Measurements from ENCODE around the gene AKT3. TPM values are rescaled to one million over a fixed set of nuclear protein-coding genes. Genes with fewer than 3 reads are reported as not detected.

Gene AKT3
- total and polyA plus RNA-seq, 2 donors (not counting 1 experiment from before 2014, with no cell fraction given) = 37.8 to 42.0 TPM

- Histone ChIP-seq H2AFZ (ENCODE audit: low read length) (no peak overlapping the region), H3K4me1 (ENCODE audit: control insufficient read depth, extremely low read depth, insufficient read depth, low read length) (peaks cover 4% of the 10 kb centered on the region), H3K9me3 (ENCODE audit: control insufficient read depth, insufficient read depth, low read depth, low read length) (no peaks in the 10 kb centered on the region), H3K4me2 (ENCODE audit: extremely low read depth, insufficient read depth, low read length) (no peak overlapping the region), H3K27ac (ENCODE audit: insufficient read depth, low read length) (no peak overlapping the region), H4K20me1 (ENCODE audit: control insufficient read depth, extremely low read depth, insufficient read depth, low read length) (no peaks in the 10 kb centered on the region), H3K9ac (ENCODE audit: insufficient read depth, low read length) (no peak overlapping the region), H3K4me3 (replicated peaks in 1 of 4; ENCODE audit: control extremely low read depth in 1 of 4, insufficient read depth in 1 of 4, low read depth in 3 of 4, low read length in 4 of 4) (no peak overlapping the region), H3K36me3 (ENCODE audit: control insufficient read depth, insufficient read depth, low read length) (peaks cover 3% of the 10 kb centered on the region), H3K79me2 (ENCODE audit: control insufficient read depth, insufficient read depth, low read length) (peaks cover 5% of the 10 kb centered on the region), H3K27me3 (ENCODE audit: control insufficient read depth, insufficient read depth, low read length) (no peaks in the 10 kb centered on the region)
- no peak for DNase-seq (ENCODE audit: low read depth in 2 of 2)
- no peak for TF ChIP-seq EZH2 (IDR thresholded peaks at IDR 0.05; ENCODE audit: low read length, missing control alignments)
- TF ChIP-seq CTCF (conservative IDR thresholded peaks at IDR 0.05 in 1 of 2, IDR thresholded peaks at IDR 0.05 in 1 of 2; ENCODE audit: low read depth in 1 of 2, low read length in 2 of 2) = no peak
Observed at GRCh38 chr1:243733670-243734307, 116.3 kb downstream of the AKT3 start.

GRCh38 chr1:243732637-243733036 lies 117.4 kb downstream of the AKT3 start:
- DNase-seq (ENCODE audit: low read depth in 2 of 2) = no peak
- Histone ChIP-seq H4K20me1 (ENCODE audit: control insufficient read depth, extremely low read depth, insufficient read depth, low read length) (no peaks in the 10 kb centered on the region), H3K4me1 (ENCODE audit: control insufficient read depth, extremely low read depth, insufficient read depth, low read length) (peaks cover 4% of the 10 kb centered on the region), H3K36me3 (ENCODE audit: control insufficient read depth, insufficient read depth, low read length) (peaks cover 3% of the 10 kb centered on the region), H2AFZ (ENCODE audit: low read length) (no peak overlapping the region), H3K9ac (ENCODE audit: insufficient read depth, low read length) (no peak overlapping the region), H3K9me3 (ENCODE audit: control insufficient read depth, insufficient read depth, low read depth, low read length) (no peaks in the 10 kb centered on the region), H3K4me3 (replicated peaks in 1 of 4; ENCODE audit: control extremely low read depth in 1 of 4, insufficient read depth in 1 of 4, low read depth in 3 of 4, low read length in 4 of 4) (no peak overlapping the region), H3K27ac (ENCODE audit: insufficient read depth, low read length) (no peak overlapping the region), H3K27me3 (ENCODE audit: control insufficient read depth, insufficient read depth, low read length) (no peaks in the 10 kb centered on the region), H3K4me2 (ENCODE audit: extremely low read depth, insufficient read depth, low read length) (no peak overlapping the region), H3K79me2 (ENCODE audit: control insufficient read depth, insufficient read depth, low read length) (peaks cover 5% of the 10 kb centered on the region)
- no peak for TF ChIP-seq EZH2 (IDR thresholded peaks at IDR 0.05; ENCODE audit: low read length, missing control alignments)
- no peak for TF ChIP-seq CTCF (conservative IDR thresholded peaks at IDR 0.05 in 1 of 2, IDR thresholded peaks at IDR 0.05 in 1 of 2; ENCODE audit: low read depth in 1 of 2, low read length in 2 of 2)

GRCh38 chr1:243731974-243732625 lies 117.9 kb downstream of the AKT3 start:
- H3K4me2 ChIP-seq (ENCODE audit: extremely low read depth, insufficient read depth, low read length) = no peak overlapping the region
- no peaks in the 10 kb centered on the region for H3K27me3 ChIP-seq (ENCODE audit: control insufficient read depth, insufficient read depth, low read length)
- no peaks in the 10 kb centered on the region for H4K20me1 ChIP-seq (ENCODE audit: control insufficient read depth, extremely low read depth, insufficient read depth, low read length)
- H3K4me3 ChIP-seq (replicated peaks in 1 of 4; ENCODE audit: control extremely low read depth in 1 of 4, insufficient read depth in 1 of 4, low read depth in 3 of 4, low read length in 4 of 4) = no peak overlapping the region
- H3K9ac ChIP-seq (ENCODE audit: insufficient read depth, low read length) = no peak overlapping the region
- DNase-seq (ENCODE audit: low read depth in 2 of 2) = peak in 1 of 2 donors; percentile 51
- peaks cover 3% of the 10 kb centered on the region for H3K36me3 ChIP-seq (ENCODE audit: control insufficient read depth, insufficient read depth, low read length)
- no peak overlapping the region for H2AFZ ChIP-seq (ENCODE audit: low read length)
- no peak for TF ChIP-seq CTCF (conservative IDR thresholded peaks at IDR 0.05 in 1 of 2, IDR thresholded peaks at IDR 0.05 in 1 of 2; ENCODE audit: low read depth in 1 of 2, low read length in 2 of 2)
- no peak for TF ChIP-seq EZH2 (IDR thresholded peaks at IDR 0.05; ENCODE audit: low read length, missing control alignments)
- H3K4me1 ChIP-seq (ENCODE audit: control insufficient read depth, extremely low read depth, insufficient read depth, low read length) = peaks cover 4% of the 10 kb centered on the region
- no peak overlapping the region for H3K27ac ChIP-seq (ENCODE audit: insufficient read depth, low read length)
- H3K9me3 ChIP-seq (ENCODE audit: control insufficient read depth, insufficient read depth, low read depth, low read length) = no peaks in the 10 kb centered on the region
- H3K79me2 ChIP-seq (ENCODE audit: control insufficient read depth, insufficient read depth, low read length) = peaks cover 5% of the 10 kb centered on the region

Data from fibroblast of lung (primary cell).